HL-60/S4 (cell line): ENCODE measurements around the gene TBX1.

ENCODE experiments used
- in situ Hi-C: fragments of 300-500 bp; cut with MboI; formaldehyde crosslinking; loops from 2 replicates; pipeline ENCODE4 v1.14.3; 2022; ENCODE audit warnings: low sequenced_read_pairs

TBX1 gene

GRCh38 chr22:19737846-19738663 is 22.5 kb upstream of the TBX1 start:
- in situ Hi-C loops, result no loop called here

DNA sequence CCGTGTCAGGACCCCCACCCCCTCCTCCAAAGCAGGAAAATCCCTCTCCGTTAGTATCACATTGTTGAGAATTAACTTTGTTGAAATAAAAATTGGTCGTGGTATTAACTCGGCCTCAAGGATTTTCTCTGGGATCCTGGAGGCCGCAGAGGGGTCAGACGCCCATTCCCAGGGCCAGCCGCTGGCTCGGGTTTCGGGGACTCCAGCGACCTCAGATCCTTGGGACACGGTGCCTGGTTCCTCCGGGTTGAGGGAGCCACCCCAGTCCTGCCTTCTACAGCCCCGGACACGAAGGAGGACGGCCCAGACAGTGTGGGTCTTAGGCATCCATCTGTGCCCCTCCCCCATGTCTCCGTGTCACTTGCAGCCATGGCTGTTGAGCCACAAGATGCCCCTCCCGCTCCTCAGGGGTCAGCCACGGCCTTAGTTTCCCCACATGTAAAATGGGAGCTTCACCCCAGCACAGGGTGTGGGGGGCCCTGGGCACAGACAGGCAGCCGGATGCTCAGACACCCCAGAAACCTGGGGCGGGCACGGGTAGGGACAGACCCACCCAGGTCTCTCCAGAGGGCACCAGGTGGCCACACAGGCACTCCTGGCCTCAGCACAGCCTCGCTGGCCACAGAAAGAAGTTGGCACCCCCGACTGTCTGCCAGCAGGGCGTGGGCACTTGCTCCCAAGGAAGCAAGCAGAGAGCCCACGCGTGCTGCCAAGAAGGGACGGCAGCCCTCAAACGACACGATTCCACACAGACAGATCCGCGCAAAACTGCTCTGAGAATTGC is 21.7 kb upstream of the TBX1 start:
- in situ Hi-C loops, result no loop called here

DNA sequence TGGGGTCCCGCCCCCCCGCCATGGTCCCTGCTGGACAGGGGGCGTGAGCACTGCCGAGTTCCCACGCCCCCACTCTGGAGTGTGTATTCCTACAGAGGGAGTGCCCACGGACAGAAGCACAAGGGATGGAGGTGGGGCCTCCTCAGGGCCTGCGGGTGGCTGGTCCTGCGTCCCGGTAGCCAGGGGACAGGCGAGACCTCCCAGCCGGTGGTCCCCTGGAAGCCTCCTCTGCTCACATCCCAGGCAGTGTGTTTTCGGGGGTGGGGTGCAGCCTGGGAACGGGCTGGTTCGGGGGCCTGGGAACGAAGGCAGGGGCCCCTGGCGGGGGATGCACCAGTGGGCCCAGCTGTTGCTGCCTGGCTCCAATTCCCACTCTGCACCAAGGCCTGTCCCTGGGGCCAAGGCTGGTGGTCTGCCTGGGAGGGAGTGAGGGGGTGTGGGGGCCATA is 21.1 kb upstream of the TBX1 start:
- in situ Hi-C loops, result no loop called here

- in situ Hi-C loops, result no loop called here
Measured at GRCh38 chr22:19739911-19740449, 20.6 kb upstream of the TBX1 start.

DNA sequence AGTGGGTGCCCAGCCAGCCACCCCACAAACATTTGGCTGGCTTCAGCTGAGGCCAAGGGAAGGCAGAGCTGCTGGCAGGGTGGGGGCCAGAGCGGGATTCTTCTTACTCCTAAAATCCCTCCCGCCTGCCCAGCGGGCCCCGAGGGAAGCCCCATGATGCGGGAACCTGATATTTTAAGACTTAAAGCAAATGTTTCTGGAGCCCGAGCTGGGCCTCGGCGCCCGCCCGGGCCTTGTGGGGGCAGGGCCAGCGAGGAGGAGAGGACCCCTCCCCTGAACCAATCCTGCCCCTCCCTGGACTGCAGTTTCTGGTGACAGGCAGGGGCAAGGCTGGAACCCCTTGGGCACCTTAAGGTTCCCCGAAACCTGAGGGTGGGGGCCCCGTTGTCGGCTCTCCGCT is 20.0 kb upstream of the TBX1 start:
- in situ Hi-C loops, result no loop called here

DNA sequence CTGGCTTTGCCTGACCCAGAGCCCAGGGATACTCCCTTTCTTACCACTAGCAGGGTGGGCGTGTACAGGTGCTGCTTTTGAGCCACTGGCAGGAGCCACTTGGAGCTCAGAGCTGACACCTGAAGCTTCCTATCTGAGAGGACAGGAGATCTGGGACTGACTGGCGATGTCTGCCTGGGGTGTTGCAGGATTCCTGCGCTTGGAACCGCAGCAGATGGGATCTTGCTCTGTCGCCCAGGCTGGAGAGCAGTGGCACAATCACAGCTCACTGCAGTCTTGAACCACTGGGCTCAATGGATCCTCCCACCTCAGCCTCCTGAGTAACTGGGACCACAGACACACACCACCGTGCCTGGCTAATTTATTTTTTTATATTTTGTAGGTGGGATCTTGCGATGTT is 19.5 kb upstream of the TBX1 start:
- in situ Hi-C loops, result no loop called here

GRCh38 chr22:19742160-19743066 is 18.2 kb upstream of the TBX1 start:
- in situ Hi-C loops, result no loop called here

GRCh38 chr22:19743081-19743480 is 17.5 kb upstream of the TBX1 start:
- in situ Hi-C loops, result no loop called here

GRCh38 chr22:19743651-19744050 is 16.9 kb upstream of the TBX1 start:
- in situ Hi-C loops, result no loop called here

DNA sequence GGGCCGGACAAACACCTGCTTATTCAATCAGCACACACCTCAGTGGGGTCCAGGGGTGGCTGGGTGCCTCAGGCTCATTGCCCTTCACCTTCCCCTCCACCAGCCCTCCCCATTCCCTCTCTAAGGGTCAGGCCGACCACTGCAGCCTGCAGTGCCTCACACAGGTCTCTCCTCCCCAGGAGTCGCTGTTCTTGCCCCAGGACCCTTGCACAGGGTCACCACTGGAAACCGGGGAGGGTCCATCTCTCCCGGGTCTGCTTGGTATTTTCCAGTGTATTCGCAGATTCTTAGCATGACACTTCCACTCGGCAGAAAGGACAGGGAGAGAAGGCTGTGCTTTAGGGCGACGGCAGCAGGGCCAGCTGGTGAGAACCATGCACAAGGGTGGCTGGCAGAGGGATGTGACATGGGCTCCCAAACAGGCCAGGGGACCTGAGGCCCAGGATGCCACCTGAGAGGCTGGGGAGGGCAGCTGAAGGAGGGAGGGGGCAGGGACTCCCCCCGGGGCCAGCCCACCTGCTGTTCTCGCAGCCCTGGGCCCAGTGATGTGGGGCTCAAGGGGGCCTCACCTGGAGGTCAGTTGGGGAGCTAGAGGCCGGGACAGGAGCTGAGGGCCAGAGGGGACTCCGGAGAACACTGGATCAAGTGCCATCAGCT is 16.1 kb upstream of the TBX1 start:
- in situ Hi-C loops, result no loop called here

DNA sequence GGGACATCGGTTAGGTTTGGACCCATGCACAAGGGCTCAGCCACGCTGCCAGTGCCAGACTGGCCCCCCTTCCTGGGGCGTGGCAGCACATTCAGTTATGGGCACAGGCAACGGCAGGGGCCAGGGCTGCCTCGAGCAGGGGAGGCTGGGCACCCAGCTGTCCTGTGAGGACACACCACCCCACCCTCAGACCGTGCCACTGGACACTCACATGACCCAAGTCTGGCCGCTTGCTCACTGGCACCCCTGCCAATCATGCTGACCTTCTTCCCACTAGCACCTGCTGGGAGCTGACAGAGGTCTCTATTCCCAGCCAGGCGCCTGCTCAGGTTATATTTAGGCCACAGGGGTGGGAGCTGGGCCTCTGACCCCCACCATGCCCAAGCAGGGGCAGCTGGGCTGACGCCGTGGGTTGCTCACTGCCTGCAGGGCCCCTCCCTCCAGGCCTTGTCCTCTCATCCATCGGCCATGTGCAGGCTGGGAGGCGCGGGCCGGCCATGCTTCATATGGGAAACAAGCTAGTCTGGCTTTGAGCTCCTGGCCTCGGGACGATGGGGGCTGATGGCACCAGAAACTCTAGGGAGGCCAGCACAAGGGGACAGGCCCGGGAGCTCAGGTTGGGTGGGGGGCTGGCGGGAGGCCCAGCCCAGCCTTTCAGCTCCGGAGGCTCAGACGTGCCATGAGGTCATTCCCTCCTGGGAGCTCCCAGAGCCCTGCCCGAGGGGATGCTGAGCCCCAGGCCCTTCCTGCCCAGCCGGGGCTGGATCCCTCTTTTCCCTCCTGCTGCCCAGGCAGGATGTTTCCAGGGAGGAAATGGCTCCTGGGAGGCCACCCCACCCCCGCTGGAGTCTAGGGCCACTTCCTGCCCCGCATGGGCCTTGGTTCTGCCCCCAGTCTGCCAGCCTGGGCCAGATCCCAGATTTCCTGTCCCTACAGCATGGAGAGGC is 15.2 kb upstream of the TBX1 start:
- in situ Hi-C loops, result no loop called here

GRCh38 chr22:19746726-19747125 is 13.9 kb upstream of the TBX1 start:
- in situ Hi-C loops, result no loop called here

GRCh38 chr22:19747551-19747950 is 13.0 kb upstream of the TBX1 start:
- in situ Hi-C loops, result no loop called here

- in situ Hi-C loops, result no loop called here
Measured at GRCh38 chr22:19748139-19748538, 12.4 kb upstream of the TBX1 start.

- in situ Hi-C loops, result no loop called here
Measured at GRCh38 chr22:19748991-19749664, 11.4 kb upstream of the TBX1 start.

DNA sequence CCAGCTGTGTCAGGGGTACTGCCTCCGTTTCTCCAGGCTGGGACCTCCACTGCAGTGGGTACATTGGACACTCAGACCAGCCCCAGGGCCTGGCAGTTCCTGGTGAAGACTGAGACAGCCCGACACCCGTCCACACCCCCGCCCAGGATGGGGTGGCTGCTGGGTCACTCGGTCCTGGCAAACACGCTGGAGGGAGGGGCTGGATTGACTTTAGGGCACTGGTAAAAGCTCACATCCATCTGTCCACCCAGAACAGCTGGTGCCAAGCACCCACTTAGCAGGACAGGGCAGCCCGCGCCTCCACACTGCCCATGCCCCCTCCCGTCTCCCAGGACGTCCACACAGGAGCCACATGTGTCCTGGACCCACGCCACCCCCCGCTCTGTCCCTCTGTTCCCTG is 10.7 kb upstream of the TBX1 start:
- in situ Hi-C loops, result no loop called here

GRCh38 chr22:19750507-19751490 is 9.8 kb upstream of the TBX1 start:
- in situ Hi-C loops, result no loop called here
